Ascending aorta (tissue), 2 donors: ENCODE results near the gene ARID1B. TPM values are rescaled to one million over a fixed set of nuclear protein-coding genes. Genes with fewer than 3 reads are reported as not detected.

Experiments used
- DNase-seq, 2 donors: peaks; one replicate each; pipeline ENCODE4 v3.0.0-alpha.2; 2019; ENCODE audit warnings: low spot score in 2 of 2
- H3K27ac ChIP-seq, 2 donors: fragments of 200-600 bp; sonication (generic); one replicate each; pipeline ENCODE4 v1.5.1; 2016 to 2017; ENCODE audit warnings: mild to moderate bottlenecking in 1 of 2
- H3K27me3 ChIP-seq: fragments of 200-600 bp; sonication (generic); one replicate; pipeline ENCODE4 v1.5.1; 2017
- H3K36me3 ChIP-seq, 2 donors: fragments of 200-600 bp; sonication (generic); one replicate each; pipeline ENCODE4 v1.5.1; 2016
- H3K4me1 ChIP-seq, 2 donors: fragments of 200-600 bp; sonication (generic); one replicate each; pipeline ENCODE4 v1.5.1; 2016 to 2017; ENCODE audit warnings: mild to moderate bottlenecking in 1 of 2
- H3K4me3 ChIP-seq, 2 donors: fragments of 200-600 bp; sonication (generic); one replicate each; pipeline ENCODE4 v1.5.1; 2016 to 2017; ENCODE audit warnings: mild to moderate bottlenecking in 1 of 2
- H3K9me3 ChIP-seq, 2 donors: fragments of 200-600 bp; sonication (generic); one replicate each; pipeline ENCODE4 v1.5.1; 2016
- CTCF ChIP-seq, 3 experiments: fragments of 200-600 bp in 2 of 3; fragments of 450-650 bp in 1 of 3; sonication (generic) in 2 of 3; IDR thresholded peaks; one replicate each; pipeline ENCODE4 v1.5.1; 2016 to 2019; ENCODE audit warnings: antibody characterized with exemption in 3 of 3, mild to moderate bottlenecking in 1 of 3, moderate library complexity in 1 of 3
- intact Hi-C: fragments of 100-400 bp; cut with DNase I; formaldehyde crosslinking; loops from one replicate; pipeline ENCODE4 v1.15.1; 2023
- total RNA-seq: library from RNA; depleted of rRNA; stranded (reverse); fragments of >200 nt; gene quantifications from one replicate; pipeline ENCODE4 v1.1.0, GENCODE V29; 2016

Gene ARID1B
- total RNA-seq, 1 donor from 2014 or later = 97.9 TPM

- Histone ChIP-seq H3K27me3 (no peaks in the 10 kb centered on the region), H3K4me3 (no peak overlapping the region), H3K36me3 (peaks cover 0 to 13% of the 10 kb centered on the region in 2 donors), H3K9me3 (no peaks in the 10 kb centered on the region), H3K4me1 (peaks cover 0 to 3% of the 10 kb centered on the region in 2 donors), H3K27ac (no peak overlapping the region)
- no peak for DNase-seq
- TF ChIP-seq CTCF (IDR thresholded peaks at IDR 0.05) = no peak
- intact Hi-C loops = loop anchor here (5.0 kb wide), 1 partner anchor 131 kb away; no protein-coding TSS in a partner anchor
These were observed 391.3 kb downstream of the ARID1B start for GRCh38 chr6:157168471-157168870.

DNA sequence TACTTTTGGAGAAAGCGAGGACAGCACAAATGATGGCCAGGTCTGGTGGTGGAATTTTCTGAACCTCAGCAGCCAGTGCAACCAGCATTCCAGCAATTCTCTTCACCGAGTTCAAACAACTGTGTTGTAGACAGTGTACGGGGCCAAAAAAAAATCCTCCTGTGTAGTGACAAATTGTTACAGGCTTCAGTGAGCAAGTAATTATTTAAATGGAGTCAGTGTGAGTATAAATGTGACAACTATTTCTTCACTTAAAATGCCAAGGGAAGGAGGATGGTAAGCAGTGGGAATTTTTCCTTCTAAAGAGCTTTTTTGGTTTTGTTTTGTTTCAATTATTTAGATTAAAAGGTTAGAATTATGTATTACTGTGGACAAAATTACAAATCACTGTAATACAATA is 392.0 kb downstream of the ARID1B start:
- Histone ChIP-seq H3K27ac (no peak overlapping the region), H3K9me3 (no peaks in the 10 kb centered on the region), H3K4me3 (no peak overlapping the region), H3K4me1 (peaks cover 0 to 3% of the 10 kb centered on the region in 2 donors), H3K36me3 (peaks cover 4 to 20% of the 10 kb centered on the region in 2 donors), H3K27me3 (no peaks in the 10 kb centered on the region)
- TF ChIP-seq CTCF (IDR thresholded peaks at IDR 0.05) = no peak
- no peak for DNase-seq
- intact Hi-C loops = loop anchor here (5.0 kb wide), 1 partner anchor 132 kb away; no protein-coding TSS in a partner anchor

DNA sequence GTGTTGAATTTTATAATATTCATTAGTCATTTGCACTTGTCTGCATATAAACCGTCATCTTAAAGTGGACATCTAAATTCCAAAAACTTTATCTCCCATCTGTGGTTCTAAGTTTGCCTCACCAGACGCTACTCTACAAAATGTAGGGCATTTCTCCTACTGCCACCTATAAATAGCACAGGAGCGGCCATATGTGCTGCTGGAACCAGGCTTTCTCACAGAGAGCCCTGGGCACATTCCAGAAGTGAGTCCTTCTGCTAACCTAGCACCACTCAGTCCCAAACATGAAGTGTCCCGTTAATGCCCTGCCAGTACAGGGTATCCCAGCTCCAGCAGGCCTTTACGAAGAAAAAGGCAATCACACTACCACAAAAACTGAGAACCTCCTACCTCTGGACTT is 392.5 kb downstream of the ARID1B start:
- Histone ChIP-seq H3K36me3 (peaks cover 6 to 20% of the 10 kb centered on the region in 2 donors), H3K27me3 (no peaks in the 10 kb centered on the region), H3K4me1 (peaks cover 0 to 3% of the 10 kb centered on the region in 2 donors), H3K9me3 (no peaks in the 10 kb centered on the region), H3K27ac (peak overlapping the region in 1 of 2 donors; percentile 5), H3K4me3 (no peak overlapping the region)
- no peak for DNase-seq
- intact Hi-C loops = loop anchor here (5.0 kb wide), 1 partner anchor 132 kb away; no protein-coding TSS in a partner anchor
- TF ChIP-seq CTCF (IDR thresholded peaks at IDR 0.05) = no peak

GRCh38 chr6:157170535-157170934 is 393.4 kb downstream of the ARID1B start:
- Histone ChIP-seq H3K36me3 (peaks cover 6 to 20% of the 10 kb centered on the region in 2 donors), H3K27me3 (no peaks in the 10 kb centered on the region), H3K9me3 (no peaks in the 10 kb centered on the region), H3K4me3 (no peak overlapping the region), H3K27ac (no peak overlapping the region), H3K4me1 (peaks cover 0 to 3% of the 10 kb centered on the region in 2 donors)
- DNase-seq = no peak
- TF ChIP-seq CTCF (IDR thresholded peaks at IDR 0.05) = no peak
- intact Hi-C loops = no loop called here

DNA sequence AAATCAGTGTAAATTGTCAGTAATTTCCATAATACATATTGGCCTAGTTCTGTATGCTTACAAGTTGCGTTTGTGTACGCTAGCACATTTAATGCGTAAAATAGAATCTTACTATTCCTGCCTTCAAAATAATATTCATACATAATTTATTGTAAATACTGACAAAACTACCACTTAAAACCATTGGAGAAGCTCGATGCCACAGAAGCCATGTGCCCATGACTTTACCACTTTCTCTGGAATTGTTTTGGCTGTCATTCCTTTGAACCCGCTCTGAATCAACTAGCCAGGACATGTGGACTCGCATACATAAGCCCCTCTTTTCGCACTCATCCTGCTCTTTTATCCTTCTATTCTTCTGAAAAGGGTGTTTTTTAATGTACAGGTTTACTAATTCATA is 394.6 kb downstream of the ARID1B start:
- Histone ChIP-seq H3K4me1 (peaks cover 0 to 3% of the 10 kb centered on the region in 2 donors), H3K36me3 (peaks cover 6 to 20% of the 10 kb centered on the region in 2 donors), H3K27me3 (no peaks in the 10 kb centered on the region), H3K27ac (no peak overlapping the region), H3K4me3 (no peak overlapping the region), H3K9me3 (no peaks in the 10 kb centered on the region)
- no peak for DNase-seq
- TF ChIP-seq CTCF (IDR thresholded peaks at IDR 0.05) = no peak
- intact Hi-C loops = no loop called here

GRCh38 chr6:157172231-157172701 is 395.1 kb downstream of the ARID1B start:
- H3K9me3 ChIP-seq = no peaks in the 10 kb centered on the region

More at GRCh38 chr6:157172231-157172701, 395.1 kb downstream of the ARID1B start:
- Histone ChIP-seq H3K27ac (no peak overlapping the region), H3K27me3 (no peaks in the 10 kb centered on the region), H3K4me3 (no peak overlapping the region), H3K4me1 (peaks cover 0 to 3% of the 10 kb centered on the region in 2 donors), H3K36me3 (peaks cover 6 to 16% of the 10 kb centered on the region in 2 donors)
- no peak for DNase-seq
- intact Hi-C loops = no loop called here
- no peak for TF ChIP-seq CTCF (IDR thresholded peaks at IDR 0.05)
